NCI-H2196 treated with DMSO at 0.1 percent for 48 hours (cell line): ENCODE data around the gene STEAP2.

Experiments used
- DNase-seq: peaks from one replicate; lab custom pipeline; 2025; ENCODE audit not compliant: unreplicated experiment; lab: John Stamatoyannopoulos, UW

STEAP2 gene

DNA sequence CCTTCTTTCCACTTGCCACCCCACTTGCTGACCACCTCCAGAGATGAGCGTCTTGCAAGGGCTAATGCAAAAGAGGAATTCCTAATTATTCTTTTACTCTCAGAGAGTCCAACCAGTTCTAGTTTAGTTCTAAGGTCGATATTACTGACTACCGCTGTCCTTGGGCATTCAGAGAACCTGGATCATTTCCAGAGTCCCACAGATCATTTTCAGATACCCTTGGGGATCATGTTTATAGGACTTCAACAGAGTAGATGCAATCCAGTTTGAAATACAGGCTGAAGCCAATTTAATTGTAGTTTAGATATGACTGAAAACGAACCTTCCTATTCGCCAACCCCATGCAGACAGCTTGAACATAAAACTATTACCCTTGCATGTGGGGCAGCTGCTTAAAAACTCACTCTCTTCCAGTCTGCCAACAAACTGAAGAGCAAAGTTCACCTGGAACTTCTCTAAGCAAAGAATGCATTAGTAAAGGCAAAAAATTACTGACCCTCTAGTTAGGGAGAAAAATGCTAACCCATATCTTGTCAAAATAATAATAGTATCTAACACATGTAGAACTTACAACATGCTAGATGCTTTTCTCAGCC is 55.8 kb downstream of the STEAP2 start:
- DNase-seq: no peak

DNA sequence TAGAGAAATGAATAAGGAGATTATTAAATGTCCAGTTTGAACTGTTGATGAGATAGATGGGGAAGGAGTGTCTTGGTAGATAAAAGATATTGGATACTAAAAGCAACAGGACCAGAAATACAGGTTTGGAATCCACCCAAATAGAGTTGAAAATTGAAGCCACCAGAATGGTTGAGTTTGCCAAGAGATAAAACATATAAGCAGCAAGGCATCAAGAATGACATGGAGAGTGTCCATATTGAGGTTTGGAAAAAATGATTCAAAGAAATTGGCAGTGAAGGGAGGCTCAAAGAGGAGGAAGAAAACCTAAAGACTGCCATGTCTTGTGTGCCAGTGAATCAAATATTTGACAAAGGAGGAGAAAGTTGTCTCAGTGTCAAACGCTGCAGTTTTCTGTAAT is 57.6 kb downstream of the STEAP2 start:
- no peak for DNase-seq

DNA sequence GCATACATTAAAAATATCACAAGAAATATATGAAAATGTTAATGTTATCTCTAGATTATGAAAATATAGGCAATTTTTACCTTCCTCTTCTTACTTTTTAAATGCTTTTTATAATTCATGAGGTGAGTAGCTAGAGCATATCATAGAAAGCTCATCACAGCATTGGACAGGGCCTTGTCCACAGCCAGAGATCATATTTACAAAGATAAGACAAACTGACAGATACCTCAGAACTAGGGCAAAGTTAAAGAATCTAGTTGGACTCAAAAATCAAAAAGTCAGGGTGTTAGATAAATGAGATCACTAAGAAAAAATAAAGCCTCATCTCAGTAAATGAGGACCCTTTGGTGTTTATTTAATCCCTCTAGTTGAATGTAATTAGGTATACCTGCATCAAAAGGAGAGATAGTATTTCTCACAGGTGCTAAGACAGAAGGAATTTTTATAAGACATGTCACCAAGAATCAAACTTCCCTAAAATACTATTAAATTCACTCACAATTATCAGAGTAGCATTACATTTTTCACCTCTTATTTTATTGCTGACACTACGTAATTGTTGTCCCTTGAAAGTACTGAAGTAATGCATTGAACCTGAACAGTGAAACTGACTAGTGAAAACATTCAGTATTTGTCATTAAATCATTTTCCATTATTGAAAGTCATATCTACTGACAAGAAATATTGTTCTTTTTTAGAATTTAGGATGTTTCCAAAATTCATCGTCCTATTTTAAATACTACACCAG is 59.1 kb downstream of the STEAP2 start:
- no peak for DNase-seq

DNA sequence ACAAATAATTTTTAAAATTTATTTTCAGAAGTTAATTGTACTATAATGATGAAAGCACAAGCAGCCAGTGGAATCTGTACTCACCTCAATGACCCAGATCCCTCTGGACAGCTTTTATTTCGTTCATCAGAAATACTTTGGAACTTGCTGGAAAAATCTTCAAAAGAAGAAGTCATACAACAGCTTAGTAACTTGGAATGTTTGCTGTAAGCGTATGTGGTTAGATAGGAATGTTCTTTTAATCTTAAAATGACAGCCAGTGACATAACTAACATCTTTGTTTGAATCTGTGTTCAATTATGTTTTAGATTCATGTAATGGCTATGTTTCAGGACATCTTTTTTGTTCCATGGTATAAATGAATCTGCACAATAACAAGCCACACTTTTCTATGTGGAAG is 60.2 kb downstream of the STEAP2 start:
- DNase-seq: no peak

DNA sequence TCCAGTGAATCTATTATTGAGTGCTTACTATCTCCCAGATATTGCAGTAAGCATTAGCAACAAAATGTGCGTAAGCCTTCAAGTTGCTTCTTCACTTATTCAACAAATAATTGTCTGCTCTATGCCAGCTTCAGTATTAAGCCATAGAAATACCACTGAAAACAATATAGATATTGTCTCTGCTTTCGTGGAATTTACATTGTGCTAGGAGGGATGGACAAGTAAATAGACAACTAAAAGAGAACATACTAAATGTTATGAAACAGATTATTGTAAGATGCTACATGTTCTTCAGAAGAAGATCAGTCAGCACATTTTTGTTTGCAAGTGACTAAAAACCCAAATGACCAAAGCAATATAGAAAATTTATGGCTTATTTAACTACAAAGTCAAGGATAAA is 60.7 kb downstream of the STEAP2 start:
- DNase-seq: no peak

DNA sequence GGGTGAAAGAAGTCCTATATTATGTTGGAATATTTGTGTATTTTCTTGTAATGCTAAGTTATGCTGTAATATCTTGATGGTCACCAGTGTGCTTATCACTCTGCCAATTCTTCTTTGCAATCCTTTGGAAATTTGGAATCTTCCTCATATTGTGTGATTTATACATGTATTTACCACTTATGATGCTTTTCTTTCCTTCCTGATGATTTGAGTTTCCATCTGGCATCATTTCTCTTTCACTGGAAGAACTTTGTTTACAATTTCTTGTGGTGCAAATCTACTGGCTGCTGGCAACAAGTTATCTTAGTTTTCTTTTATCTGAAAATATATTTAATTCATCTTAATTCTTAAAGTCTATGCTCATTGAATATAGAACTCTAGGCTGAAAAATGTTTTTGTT is 62.6 kb downstream of the STEAP2 start:
- DNase-seq: no peak

DNA sequence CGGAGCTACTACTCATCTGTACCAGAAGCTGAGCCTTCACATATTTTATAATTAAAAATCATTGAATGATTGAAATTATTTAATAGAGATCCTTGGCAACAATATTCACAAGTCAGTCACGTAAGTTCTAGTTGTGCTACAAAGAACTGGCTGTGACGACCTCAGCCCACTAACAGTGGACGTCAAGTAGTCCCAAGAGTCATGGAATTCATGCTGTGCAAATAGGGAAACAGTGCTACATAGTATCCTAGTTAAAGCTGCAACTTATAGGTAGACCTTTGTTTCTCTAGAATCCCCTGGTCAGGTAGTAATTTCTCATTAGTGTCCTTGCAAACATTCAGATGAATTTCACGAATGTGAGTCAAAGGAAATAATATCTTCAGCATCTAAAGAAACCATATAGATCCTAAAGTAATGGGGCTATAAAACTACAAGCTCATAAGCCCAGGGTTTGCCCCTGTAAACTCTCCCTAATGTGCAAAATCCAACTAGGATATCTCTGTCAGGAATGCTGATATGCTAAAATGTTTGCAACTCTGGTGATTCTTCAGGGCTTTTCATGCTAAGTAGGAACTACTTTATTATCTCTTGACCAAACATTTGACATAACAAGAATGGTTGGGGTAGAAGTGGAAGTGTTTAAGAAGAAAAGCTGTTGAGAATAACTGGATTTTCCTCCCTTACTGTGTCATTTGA is 64.6 kb downstream of the STEAP2 start:
- no peak for DNase-seq
